T-helper 2 cell treated with Interferon-gamma antibody and Interleukin-4, amounts not matched to agents 5 μg/mL and 100 μg/mL, for 36 hours (primary cell): ENCODE results near the gene NTN5.
"Not testable (repeated sequence)": the region's sequence is repeated elsewhere in the genome, so short reads cannot be mapped to it uniquely, and the experiment has no call there.

Experiments used
- DNase-seq: peaks from one replicate; pipeline ENCODE4 v3.0.0; 2021; ENCODE audit warnings: low spot score
- H3K27ac Mint-ChIP-seq: one replicate; pipeline ENCODE4 v1.8.0; 2021; ENCODE audit warnings: mild to moderate bottlenecking, mixed read lengths
- H3K27me3 Mint-ChIP-seq: one replicate; pipeline ENCODE4 v1.8.0; 2021; ENCODE audit warnings: low read depth, mixed read lengths
- H3K36me3 Mint-ChIP-seq: one replicate; pipeline ENCODE4 v1.8.0; 2021; ENCODE audit warnings: low read depth, mixed read lengths
- H3K4me1 Mint-ChIP-seq: one replicate; pipeline ENCODE4 v1.8.0; 2021; ENCODE audit warnings: low read depth, mixed read lengths
- H3K4me3 Mint-ChIP-seq: one replicate; pipeline ENCODE4 v1.8.0; 2022; ENCODE audit warnings: mild to moderate bottlenecking, moderate library complexity, mixed read lengths
- H3K9me3 Mint-ChIP-seq: one replicate; pipeline ENCODE4 v1.8.0; 2021; ENCODE audit warnings: mixed read lengths

The NTN5 gene, protein sequence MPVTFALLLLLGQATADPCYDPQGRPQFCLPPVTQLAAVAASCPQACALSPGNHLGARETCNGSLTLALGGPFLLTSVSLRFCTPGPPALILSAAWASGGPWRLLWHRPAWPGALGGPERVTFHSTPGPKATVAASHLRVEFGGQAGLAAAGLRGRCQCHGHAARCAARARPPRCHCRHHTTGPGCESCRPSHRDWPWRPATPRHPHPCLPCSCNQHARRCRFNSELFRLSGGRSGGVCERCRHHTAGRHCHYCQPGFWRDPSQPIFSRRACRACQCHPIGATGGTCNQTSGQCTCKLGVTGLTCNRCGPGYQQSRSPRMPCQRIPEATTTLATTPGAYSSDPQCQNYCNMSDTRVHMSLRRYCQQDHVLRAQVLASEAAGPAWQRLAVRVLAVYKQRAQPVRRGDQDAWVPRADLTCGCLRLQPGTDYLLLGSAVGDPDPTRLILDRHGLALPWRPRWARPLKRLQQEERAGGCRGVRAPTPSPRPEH

GRCh38 chr19:48672994-48673393 is at the start of gene NTN5:
Gene NTN5 (minus strand): TSS chr19:48673017. CDS start chr19:48670986, 2,031 bp downstream.
- no peak for DNase-seq
- peaks cover 11% of the 10 kb centered on the region for H3K9me3 Mint-ChIP-seq
- H3K36me3 Mint-ChIP-seq: peaks cover 2% of the 10 kb centered on the region
- H3K4me1 Mint-ChIP-seq: peaks cover 1% of the 10 kb centered on the region
- H3K27ac Mint-ChIP-seq: no peak within 1 kb of the TSS
- no peak within 1 kb of the TSS for H3K4me3 Mint-ChIP-seq
- H3K27me3 Mint-ChIP-seq: no peaks in the 10 kb centered on the region

DNA sequence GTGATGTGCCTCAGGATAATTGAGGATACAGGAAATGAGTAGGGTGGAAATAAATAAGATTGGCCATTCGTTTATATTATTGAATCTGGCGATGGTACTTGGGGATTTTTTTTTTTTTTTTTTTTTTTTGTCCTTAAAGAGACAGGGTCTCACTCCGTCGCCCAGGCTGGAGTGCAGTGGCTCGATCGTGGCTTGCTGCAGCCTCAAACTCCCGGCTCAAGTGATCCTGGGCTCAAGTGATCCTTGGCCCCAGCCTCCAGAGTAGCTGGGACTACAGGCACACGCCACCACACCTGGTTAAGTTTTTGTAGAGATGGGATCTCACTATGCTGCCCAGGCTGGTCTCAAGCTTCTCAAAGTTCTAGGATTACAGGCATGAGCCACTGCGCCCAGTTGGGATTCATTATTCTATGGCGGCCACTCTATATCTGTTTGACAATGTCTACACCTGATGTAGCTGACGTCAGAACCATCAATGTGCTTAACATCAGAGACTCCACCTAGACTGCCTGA is 49.4 kb upstream of the NTN5 start:
- Mint-ChIP-seq H3K4me1 (peaks cover 19% of the 10 kb centered on the region), H3K9me3 (peaks cover 23% of the 10 kb centered on the region), H3K27me3 (no peaks in the 10 kb centered on the region), H3K36me3 (peaks cover 19% of the 10 kb centered on the region), H3K4me3 (no peak overlapping the region), H3K27ac (no peak overlapping the region)
- no peak for DNase-seq

DNA sequence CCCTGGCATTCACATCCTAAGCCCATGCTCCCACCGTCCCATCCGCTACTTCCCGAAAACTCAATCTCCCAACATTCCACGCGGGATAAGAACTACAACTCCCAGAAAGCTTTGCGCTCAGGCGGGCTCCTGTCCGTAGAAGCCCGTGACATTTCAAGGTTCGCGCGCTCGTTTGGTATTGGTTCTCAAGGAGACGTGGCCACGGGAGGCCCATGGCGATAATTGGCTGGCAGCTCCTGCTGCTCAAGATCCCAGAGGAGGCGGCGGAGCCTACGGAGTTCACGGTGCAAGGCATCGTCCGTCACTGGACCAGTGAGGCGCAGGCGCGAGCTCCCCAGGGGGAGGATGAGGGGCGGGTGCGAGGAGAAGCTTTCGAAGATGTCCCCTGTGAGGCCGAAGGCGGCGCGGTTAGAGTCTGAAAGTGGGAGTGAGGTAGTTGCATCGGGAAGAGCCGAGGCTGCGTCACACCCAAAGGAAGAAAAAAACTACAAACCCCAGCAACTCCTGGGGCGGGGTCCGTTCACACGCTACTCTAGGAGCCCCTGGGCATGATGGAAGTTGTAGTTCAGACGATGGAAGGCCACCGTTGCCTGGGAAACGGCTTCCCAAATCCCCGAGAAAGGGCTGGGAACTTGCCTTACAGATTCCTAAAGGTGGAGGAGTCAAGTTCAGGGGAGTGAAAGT is 47.9 kb upstream of the NTN5 start:
- Mint-ChIP-seq H3K36me3 (peaks cover 9% of the 10 kb centered on the region), H3K27ac (peak overlapping the region; percentile 99), H3K27me3 (no peaks in the 10 kb centered on the region), H3K4me3 (peak overlapping the region; percentile 98), H3K9me3 (peaks cover 12% of the 10 kb centered on the region), H3K4me1 (peaks cover 11% of the 10 kb centered on the region)
- peak; percentile 93 for DNase-seq

DNA sequence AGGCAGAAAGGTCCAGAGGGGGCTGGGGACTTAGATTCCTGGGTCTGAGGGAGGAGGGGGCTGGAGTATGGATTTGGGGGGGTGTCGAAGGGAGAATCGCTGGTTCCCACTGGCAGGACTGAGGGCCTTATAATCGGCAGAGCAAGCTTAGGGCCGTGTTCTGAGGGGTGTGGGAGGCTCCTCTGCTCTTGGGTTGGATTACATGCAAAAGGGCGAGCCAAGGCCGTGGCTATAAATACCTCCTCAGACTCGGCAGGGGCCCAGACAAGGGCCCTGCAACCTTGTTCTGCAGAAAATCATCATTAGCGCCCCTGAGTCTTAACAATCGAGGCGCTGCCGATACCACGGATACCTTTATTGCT is 47.4 kb upstream of the NTN5 start:
- Mint-ChIP-seq H3K27ac (peak overlapping the region; percentile 99), H3K36me3 (peaks cover 5% of the 10 kb centered on the region), H3K9me3 (peaks cover 7% of the 10 kb centered on the region)

DNA sequence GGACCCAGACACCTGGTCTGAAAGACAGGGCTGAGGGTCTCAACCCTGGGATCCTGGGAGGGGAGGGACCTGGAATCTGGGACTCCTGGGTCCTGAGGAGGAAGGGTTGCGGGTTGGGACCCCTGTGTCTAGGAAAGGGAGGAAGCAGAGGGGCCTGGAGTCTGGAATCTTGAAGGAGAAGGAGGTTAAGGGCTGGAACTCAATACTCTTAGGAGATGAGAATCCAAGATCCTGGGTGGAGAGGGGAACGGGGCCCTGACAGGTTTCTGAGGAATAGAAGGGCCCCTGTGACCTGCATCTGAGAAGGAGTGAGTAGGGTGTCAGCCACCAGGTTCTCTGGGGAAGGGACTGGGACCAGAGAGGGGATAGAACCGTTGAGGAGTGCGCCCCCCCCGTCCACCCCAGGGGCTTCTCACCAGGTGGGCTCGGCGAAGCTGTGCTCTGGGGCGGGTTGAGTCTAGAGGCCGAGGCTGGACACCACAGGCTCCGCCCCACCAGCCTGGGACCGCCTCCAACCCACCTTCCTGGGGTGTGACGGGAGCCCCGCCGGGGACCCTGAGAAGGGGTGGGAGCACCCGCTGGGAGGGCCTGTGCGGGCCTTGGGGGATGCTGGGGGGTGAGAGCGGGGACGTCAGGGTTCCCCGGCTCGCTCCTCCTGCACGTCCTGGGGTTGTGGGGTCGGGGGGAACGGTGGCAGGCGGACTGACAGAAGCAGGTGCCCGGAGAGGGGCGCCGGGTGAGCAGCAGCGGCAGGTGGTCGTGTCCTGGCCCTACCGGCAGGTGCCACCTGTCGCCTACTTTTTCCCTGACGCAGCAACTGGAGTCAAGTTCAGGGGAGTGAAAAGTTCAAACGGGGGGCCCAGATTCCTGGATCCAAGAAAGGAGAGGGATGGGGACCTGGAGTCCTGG is 46.7 kb upstream of the NTN5 start, which contains the start of gene MAMSTR:
Gene MAMSTR, minus strand, starts transcription at position 463 of the 909 bp plus-strand sequence. CDS start 694 bp downstream, outside the sequence.
- no peaks in the 10 kb centered on the region for H3K36me3 Mint-ChIP-seq
- H3K9me3 Mint-ChIP-seq: no peaks in the 10 kb centered on the region
- peak within 1 kb of the TSS; percentile 98 for H3K4me3 Mint-ChIP-seq

More for the DNA sequence above, 47.4 kb upstream of the NTN5 start:
- no peaks in the 10 kb centered on the region for H3K27me3 Mint-ChIP-seq
- DNase-seq: no peak
- peak overlapping the region; percentile 98 for H3K4me3 Mint-ChIP-seq
- peaks cover 6% of the 10 kb centered on the region for H3K4me1 Mint-ChIP-seq

GRCh38 chr19:48718711-48719231 is 46.0 kb upstream of the NTN5 start:
- no peak overlapping the region for H3K27ac Mint-ChIP-seq
- H3K9me3 Mint-ChIP-seq: no peaks in the 10 kb centered on the region
- no peaks in the 10 kb centered on the region for H3K36me3 Mint-ChIP-seq
- peaks cover 5% of the 10 kb centered on the region for H3K4me1 Mint-ChIP-seq
- H3K27me3 Mint-ChIP-seq: no peaks in the 10 kb centered on the region
- no peak for DNase-seq
- no peak overlapping the region for H3K4me3 Mint-ChIP-seq

More for the DNA sequence above, 46.7 kb upstream of the NTN5 start, which contains the start of gene MAMSTR:
- no peak for DNase-seq
- Mint-ChIP-seq H3K4me1 (peaks cover 5% of the 10 kb centered on the region), H3K27me3 (no peaks in the 10 kb centered on the region), H3K27ac (peak within 1 kb of the TSS; percentile 99)

DNA sequence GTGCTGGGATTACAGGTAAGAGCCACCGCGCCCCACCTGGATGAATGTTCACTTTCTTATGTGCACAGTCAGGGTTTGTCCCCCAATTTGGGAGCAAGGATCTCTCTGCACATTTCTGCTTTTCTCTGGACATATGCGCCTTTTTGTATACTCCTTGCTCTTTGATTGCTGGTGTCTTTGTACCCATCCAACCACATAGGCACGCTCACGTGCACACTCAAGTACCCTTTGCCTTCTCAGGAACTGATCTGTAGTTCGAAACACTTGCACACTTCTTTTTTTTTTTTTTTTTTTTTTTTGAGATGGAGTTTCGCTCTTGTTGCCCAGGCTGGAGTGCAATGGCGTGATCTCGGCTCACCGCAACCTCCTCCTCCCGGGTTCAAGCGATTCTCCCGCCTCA is 45.3 kb upstream of the NTN5 start:
- H3K27me3 Mint-ChIP-seq, H3K27ac Mint-ChIP-seq, DNase-seq, H3K9me3 Mint-ChIP-seq, H3K4me1 Mint-ChIP-seq, H3K4me3 Mint-ChIP-seq, H3K36me3 Mint-ChIP-seq: not testable (repeated sequence)

- DNase-seq: no peak
- no peaks in the 10 kb centered on the region for H3K27me3 Mint-ChIP-seq
- H3K36me3 Mint-ChIP-seq: no peaks in the 10 kb centered on the region
- no peaks in the 10 kb centered on the region for H3K9me3 Mint-ChIP-seq
- H3K4me1 Mint-ChIP-seq: peaks cover 8% of the 10 kb centered on the region
- H3K27ac Mint-ChIP-seq: no peak overlapping the region
- H3K4me3 Mint-ChIP-seq: peak overlapping the region; percentile 13
Measured at GRCh38 chr19:48716562-48717291, 43.9 kb upstream of the NTN5 start.

DNA sequence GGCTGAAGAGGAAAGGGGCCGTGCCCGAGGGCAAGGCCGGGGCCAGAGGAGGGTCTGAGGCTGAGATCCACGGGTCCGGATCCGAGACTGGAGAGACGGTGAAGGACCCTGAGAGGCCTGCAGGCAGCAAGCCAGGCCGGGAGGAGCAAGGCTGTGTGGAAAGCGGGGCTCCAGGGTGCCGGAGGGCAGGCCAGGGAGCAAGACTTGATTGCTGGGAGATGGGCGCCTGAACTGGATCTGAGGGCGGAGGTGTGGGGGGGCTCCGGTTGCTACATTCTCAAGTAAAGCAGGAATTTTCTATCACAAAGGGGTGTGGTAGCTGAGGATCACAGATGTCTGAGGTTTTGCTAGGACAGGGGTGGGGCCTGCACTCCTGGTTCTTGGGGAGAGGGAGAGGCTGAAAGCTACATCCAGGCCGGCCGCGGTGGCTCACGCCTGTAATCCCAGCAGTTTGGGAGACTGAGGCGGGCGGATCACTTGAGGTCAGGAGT is 42.9 kb upstream of the NTN5 start:
- no peak overlapping the region for H3K27ac Mint-ChIP-seq
- peak overlapping the region; percentile 36 for H3K4me3 Mint-ChIP-seq
- H3K4me1 Mint-ChIP-seq: peaks cover 7% of the 10 kb centered on the region
- no peaks in the 10 kb centered on the region for H3K27me3 Mint-ChIP-seq
- no peaks in the 10 kb centered on the region for H3K36me3 Mint-ChIP-seq
- no peak for DNase-seq
- no peaks in the 10 kb centered on the region for H3K9me3 Mint-ChIP-seq

DNA sequence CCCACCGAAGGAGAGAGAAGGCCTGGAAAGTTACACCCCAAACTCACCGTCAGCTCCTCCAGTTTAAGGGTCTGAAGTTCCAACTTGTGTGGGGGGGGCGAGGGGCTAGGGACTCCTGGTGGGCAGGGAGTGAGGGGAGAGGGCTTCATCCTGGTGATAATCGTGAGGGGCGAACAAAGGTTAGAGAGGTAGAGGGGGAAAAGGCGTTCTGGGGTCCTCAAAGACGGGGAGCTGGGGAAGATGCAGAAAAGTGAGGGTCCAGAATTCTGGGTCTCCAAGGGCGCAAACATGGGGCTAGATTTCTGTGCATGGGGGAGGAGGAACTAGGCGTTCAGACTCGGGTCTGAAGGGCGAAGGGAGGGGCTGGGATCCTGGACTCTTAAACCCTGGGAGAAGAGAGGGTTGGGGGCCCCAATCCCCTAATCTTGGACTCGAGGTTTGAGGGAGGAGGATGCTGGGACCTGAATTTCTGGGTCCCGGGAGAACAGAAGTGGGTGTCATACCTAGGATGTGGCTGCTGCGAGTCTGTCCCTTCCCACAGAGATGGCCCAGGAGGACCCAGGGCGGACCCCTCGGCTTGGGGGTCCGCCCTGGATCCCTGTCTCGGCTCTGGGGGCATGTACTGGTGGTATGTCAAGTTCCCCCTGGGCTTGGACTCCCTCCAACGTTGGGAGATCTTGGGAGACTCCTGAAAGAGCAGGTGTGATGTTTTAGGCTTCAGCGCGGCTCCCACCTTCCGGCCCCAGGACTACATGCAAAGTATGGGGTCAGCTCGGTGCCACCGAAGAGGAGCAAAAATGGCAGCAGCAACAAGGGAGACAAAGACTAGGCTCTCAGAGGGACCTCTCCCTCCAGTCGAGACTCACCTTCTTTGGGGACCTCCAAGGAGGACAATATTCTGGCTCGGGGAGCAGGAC is 42.2 kb upstream of the NTN5 start:
- DNase-seq: no peak
- Mint-ChIP-seq H3K4me1 (peaks cover 7% of the 10 kb centered on the region), H3K9me3 (no peaks in the 10 kb centered on the region), H3K36me3 (no peaks in the 10 kb centered on the region), H3K27me3 (no peaks in the 10 kb centered on the region), H3K27ac (peak overlapping the region; percentile 80), H3K4me3 (peak overlapping the region; percentile 78)

- Mint-ChIP-seq H3K4me1 (peaks cover 7% of the 10 kb centered on the region), H3K36me3 (no peaks in the 10 kb centered on the region), H3K27me3 (no peaks in the 10 kb centered on the region), H3K4me3 (peak overlapping the region; percentile 78), H3K27ac (peak overlapping the region; percentile 80), H3K9me3 (no peaks in the 10 kb centered on the region)
- DNase-seq: peak; percentile 99
Measured at GRCh38 chr19:48713864-48714755, 41.3 kb upstream of the NTN5 start.
